Smooth muscle cell (in vitro differentiated cells): ENCODE data around the gene ALPP. TPM values are rescaled to one million over a fixed set of nuclear protein-coding genes. Genes with fewer than 3 reads are reported as not detected.

Source experiments
- DNase-seq: peaks from one replicate; lab custom pipeline; 2025; ENCODE audit not compliant: unreplicated experiment; lab: John Stamatoyannopoulos, UW
- H2AFZ ChIP-seq: fragments of 200-600 bp; sonication (generic); 2 replicates; pipeline ENCODE4 v1.6.0; 2016; ENCODE audit warnings: antibody characterized with exemption, low read depth, mild to moderate bottlenecking
- H3F3A ChIP-seq: fragments of 200-600 bp; sonication (generic); 2 replicates; pipeline ENCODE4 v1.6.0; 2017; ENCODE audit warnings: antibody characterized with exemption, low read depth
- H3K27ac ChIP-seq: fragments of 200-600 bp; sonication (generic); 2 replicates; pipeline ENCODE4 v1.5.1; 2016; ENCODE audit warnings: low read depth, mild to moderate bottlenecking
- H3K27me3 ChIP-seq: fragments of 200-600 bp; sonication (generic); 2 replicates; pipeline ENCODE4 v1.6.1; 2016; ENCODE audit warnings: low read depth, mild to moderate bottlenecking
- H3K36me3 ChIP-seq: fragments of 200-600 bp; sonication (generic); 2 replicates; pipeline ENCODE4 v1.5.1; 2016; ENCODE audit warnings: low read depth
- H3K4me1 ChIP-seq: fragments of 200-600 bp; sonication (generic); 2 replicates; pipeline ENCODE4 v1.5.1; 2016; ENCODE audit warnings: low read depth
- H3K4me2 ChIP-seq: fragments of 200-600 bp; sonication (generic); 2 replicates; pipeline ENCODE4 v1.6.0; 2016; ENCODE audit warnings: mild to moderate bottlenecking
- H3K4me3 ChIP-seq: fragments of 200-600 bp; sonication (generic); 2 replicates; pipeline ENCODE4 v1.5.1; 2016; ENCODE audit warnings: mild to moderate bottlenecking
- H3K79me2 ChIP-seq: fragments of 200-600 bp; sonication (generic); 2 replicates; pipeline ENCODE4 v1.6.0; 2016; ENCODE audit warnings: low read depth, mild to moderate bottlenecking
- H3K9ac ChIP-seq: fragments of 200-600 bp; sonication (generic); 2 replicates; pipeline ENCODE4 v1.6.0; 2016; ENCODE audit warnings: low read depth
- H3K9me3 ChIP-seq: fragments of 200-600 bp; sonication (generic); replicated peaks from 2 replicates; pipeline ENCODE4 v1.5.1; 2016; ENCODE audit warnings: low read depth
- H4K20me1 ChIP-seq: fragments of 200-600 bp; sonication (generic); 2 replicates; pipeline ENCODE4 v1.6.0; 2016; ENCODE audit warnings: low read depth
- CTCF ChIP-seq: fragments of 200-600 bp; sonication (generic); IDR thresholded peaks from 2 replicates; pipeline ENCODE4 v1.5.1; 2017; ENCODE audit warnings: borderline replicate concordance, mild to moderate bottlenecking, antibody characterized with exemption; ENCODE audit not compliant: insufficient read depth, poor library complexity, severe bottlenecking
- WGBS: methylation state at CpG from one replicate; pipeline ENCODE4 v1.1.7; 2016; ENCODE audit warnings: low lambda C conversion rate; 5-methylcytosine and 5-hydroxymethylcytosine counted together
- polyA plus RNA-seq: library from polyadenylated mRNA; unstranded; fragments of >200 nt; fragmentation: Nextera tagmentation; extraction: Ambion mirVana; gene quantifications from 2 replicates; pipeline ENCODE4 v1.2.1, GENCODE V29; 2016
- total RNA-seq: library from RNA; depleted of rRNA; stranded (reverse); fragments of >200 nt; gene quantifications from 2 replicates; pipeline ENCODE4 v1.2.3, GENCODE V29; 2014

ALPP gene
- total and polyA plus RNA-seq, 2 experiments from 2014 or later = 0.22 TPM; not detected in 1

- Histone ChIP-seq H3K9me3 (no peaks in the 10 kb centered on the region), H3K79me2 (no peaks in the 10 kb centered on the region), H2AFZ (no peak overlapping the region), H3K9ac (no peak overlapping the region), H3K36me3 (no peaks in the 10 kb centered on the region), H4K20me1 (no peaks in the 10 kb centered on the region), H3K4me2 (no peak overlapping the region), H3K27me3 (no peaks in the 10 kb centered on the region), H3K27ac (no peak overlapping the region), H3F3A (no peaks in the 10 kb centered on the region), H3K4me1 (no peaks in the 10 kb centered on the region), H3K4me3 (no peak overlapping the region)
- no peak for DNase-seq
- WGBS = 91% methylated on average over 7 of the region's 7 CpGs
- no peak for TF ChIP-seq CTCF
Measured at GRCh38 chr2:232349546-232349945, 29.0 kb upstream of the ALPP start.

GRCh38 chr2:232349946-232350635, 28.5 kb upstream of the ALPP start:
- no peak for DNase-seq
- H3K27ac ChIP-seq = no peak overlapping the region
- H3K9ac ChIP-seq = no peak overlapping the region
- H3K4me2 ChIP-seq = no peak overlapping the region
- no peaks in the 10 kb centered on the region for H4K20me1 ChIP-seq
- no peak overlapping the region for H2AFZ ChIP-seq
- H3K4me1 ChIP-seq = no peaks in the 10 kb centered on the region
- no peak overlapping the region for H3K4me3 ChIP-seq
- no peaks in the 10 kb centered on the region for H3K9me3 ChIP-seq
- H3F3A ChIP-seq = no peaks in the 10 kb centered on the region
- TF ChIP-seq CTCF = no peak
- no peaks in the 10 kb centered on the region for H3K36me3 ChIP-seq
- WGBS = 83% methylated on average over 14 of the region's 14 CpGs
- H3K27me3 ChIP-seq = no peaks in the 10 kb centered on the region
- no peaks in the 10 kb centered on the region for H3K79me2 ChIP-seq

GRCh38 chr2:232350804-232351685, 27.5 kb upstream of the ALPP start:
- no peaks in the 10 kb centered on the region for H3K9me3 ChIP-seq
- H4K20me1 ChIP-seq = no peaks in the 10 kb centered on the region
- H3K4me3 ChIP-seq = no peak overlapping the region
- H2AFZ ChIP-seq = no peak overlapping the region
- no peak for TF ChIP-seq CTCF
- no peak overlapping the region for H3K27ac ChIP-seq
- no peaks in the 10 kb centered on the region for H3K79me2 ChIP-seq
- no peak overlapping the region for H3K9ac ChIP-seq
- no peaks in the 10 kb centered on the region for H3F3A ChIP-seq
- no peak overlapping the region for H3K4me2 ChIP-seq
- no peaks in the 10 kb centered on the region for H3K36me3 ChIP-seq
- DNase-seq = no peak
- no peaks in the 10 kb centered on the region for H3K4me1 ChIP-seq
- WGBS = 96% methylated on average over 67 of the region's 76 CpGs
- no peaks in the 10 kb centered on the region for H3K27me3 ChIP-seq
